ENCODE measurements around the gene OR52E5.

The OR52E5 gene

DNA sequence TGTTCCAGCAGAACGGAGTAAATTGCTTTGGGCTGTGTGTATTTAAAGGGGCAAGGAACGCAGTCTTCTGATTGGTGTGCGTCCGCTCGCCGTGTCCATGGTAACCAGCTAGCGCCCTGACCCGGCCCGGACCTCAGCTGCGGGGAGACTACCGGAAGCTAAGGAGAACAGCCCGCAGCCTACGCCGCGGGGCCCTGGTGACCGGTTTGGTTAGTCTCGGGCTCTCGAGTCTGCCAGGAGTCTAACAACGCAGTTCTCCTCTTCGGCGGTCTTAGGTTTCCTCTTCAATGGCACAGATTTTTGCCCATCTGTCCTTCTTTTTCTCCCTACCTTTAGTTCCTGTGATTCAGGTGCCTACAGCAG is 45.6 kb downstream of the OR52E5 start:
- TF ChIP-seq, protein P1, sequence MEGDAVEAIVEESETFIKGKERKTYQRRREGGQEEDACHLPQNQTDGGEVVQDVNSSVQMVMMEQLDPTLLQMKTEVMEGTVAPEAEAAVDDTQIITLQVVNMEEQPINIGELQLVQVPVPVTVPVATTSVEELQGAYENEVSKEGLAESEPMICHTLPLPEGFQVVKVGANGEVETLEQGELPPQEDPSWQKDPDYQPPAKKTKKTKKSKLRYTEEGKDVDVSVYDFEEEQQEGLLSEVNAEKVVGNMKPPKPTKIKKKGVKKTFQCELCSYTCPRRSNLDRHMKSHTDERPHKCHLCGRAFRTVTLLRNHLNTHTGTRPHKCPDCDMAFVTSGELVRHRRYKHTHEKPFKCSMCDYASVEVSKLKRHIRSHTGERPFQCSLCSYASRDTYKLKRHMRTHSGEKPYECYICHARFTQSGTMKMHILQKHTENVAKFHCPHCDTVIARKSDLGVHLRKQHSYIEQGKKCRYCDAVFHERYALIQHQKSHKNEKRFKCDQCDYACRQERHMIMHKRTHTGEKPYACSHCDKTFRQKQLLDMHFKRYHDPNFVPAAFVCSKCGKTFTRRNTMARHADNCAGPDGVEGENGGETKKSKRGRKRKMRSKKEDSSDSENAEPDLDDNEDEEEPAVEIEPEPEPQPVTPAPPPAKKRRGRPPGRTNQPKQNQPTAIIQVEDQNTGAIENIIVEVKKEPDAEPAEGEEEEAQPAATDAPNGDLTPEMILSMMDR (IDR thresholded peaks at IDR 0.05; ENCODE audit: control extremely low read depth, extremely low read depth, low read depth, missing control alignments), result no peak
- ChIA-PET CTCF (interaction anchor here (1.5 kb wide), 1 partner anchor 16 kb away, joined by 3 read pairs; no protein-coding TSS in a partner anchor), POLR2A (no interaction called here)
- no peak for DNase-seq (ENCODE audit: extremely low spot score)

DNA sequence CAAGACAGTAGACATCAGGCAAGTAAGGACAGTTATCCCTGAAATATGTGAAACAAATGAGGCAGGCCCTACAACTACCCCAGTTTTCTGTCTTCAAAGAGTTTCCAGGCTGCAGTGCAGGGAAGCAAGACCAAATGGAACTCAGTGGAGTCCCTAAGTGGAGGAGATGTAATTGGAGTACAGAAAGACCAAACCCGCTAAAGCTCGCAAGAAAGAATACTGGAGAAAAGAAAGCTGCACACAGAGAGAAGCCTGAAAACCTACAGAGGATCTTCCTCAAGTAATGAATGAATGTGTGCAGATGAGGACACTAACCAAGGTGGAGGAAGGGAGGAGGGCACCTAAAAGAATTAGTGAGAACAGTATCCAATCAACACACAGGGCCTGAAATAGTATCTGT is 47.7 kb downstream of the OR52E5 start:
- TF ChIP-seq, protein P1 (IDR thresholded peaks at IDR 0.05; ENCODE audit: control extremely low read depth, extremely low read depth, low read depth, missing control alignments), result no peak
- DNase-seq (ENCODE audit: extremely low spot score), result no peak
- ChIA-PET CTCF (interaction anchor here (0.6 kb wide), 1 partner anchor 50 kb away, joined by 3 read pairs; no protein-coding TSS in a partner anchor), POLR2A (no interaction called here)

DNA sequence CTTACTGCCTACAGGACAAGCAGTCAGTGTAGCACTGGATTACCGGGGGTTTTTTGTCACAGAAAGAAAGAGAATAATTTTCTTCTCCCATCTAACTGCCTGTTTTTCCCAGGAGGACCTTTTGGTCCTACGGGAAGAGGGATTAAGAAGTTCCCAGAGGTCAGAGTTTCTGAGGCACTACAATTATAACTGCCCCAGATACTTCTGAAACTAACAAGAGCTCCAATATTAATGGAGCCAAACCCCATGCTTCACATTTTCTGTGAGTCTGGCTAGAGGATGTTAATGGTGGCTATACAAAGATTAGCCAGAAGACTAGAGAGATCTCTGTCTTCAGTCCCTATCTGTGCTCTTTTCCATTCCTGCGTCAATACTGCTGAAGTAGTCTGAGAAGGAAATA is 48.9 kb downstream of the OR52E5 start, which contains the start of gene OR56A3:
OR56A3 (plus strand) TSS at position 301 of the 400 bp plus-strand sequence. CDS start 5,096 bp downstream, outside the sequence.
- POLR2A ChIA-PET, result no interaction called here
- TF ChIP-seq, protein P1 (IDR thresholded peaks at IDR 0.05; ENCODE audit: control extremely low read depth, extremely low read depth, low read depth, missing control alignments), result no peak
- CTCF ChIA-PET, result no interaction called here
- DNase-seq (ENCODE audit: extremely low spot score), result no peak
